ENCODE measurements around the gene MUTYH. TPM values are rescaled to one million over a fixed set of nuclear protein-coding genes. Genes with fewer than 3 reads are reported as not detected.
"Not testable (repeated sequence)": the region's sequence is repeated elsewhere in the genome, so short reads cannot be mapped to it uniquely, and the experiment has no call there.

The MUTYH gene
- total RNA-seq, 1 donor from 2014 or later: 25.1 TPM

DNA sequence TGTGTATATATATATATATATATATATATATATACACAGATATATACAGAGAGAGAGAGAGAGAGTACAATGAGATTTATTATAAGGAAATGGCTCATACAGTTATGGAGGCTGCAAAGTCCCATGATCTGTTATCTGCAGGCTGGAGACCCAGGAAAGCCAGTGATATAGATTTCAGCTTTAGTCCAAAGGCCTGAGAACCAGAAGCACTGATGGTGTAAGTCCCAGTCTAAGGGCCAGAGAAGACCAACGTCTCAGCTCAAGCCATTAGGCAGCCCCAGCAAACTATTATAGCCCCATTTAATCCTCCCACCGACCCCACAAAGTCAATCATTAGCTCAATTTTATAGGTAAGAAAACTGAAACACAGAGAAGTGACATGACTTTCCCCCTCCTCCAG is 48.5 kb downstream of the MUTYH start:
- Mint-ChIP-seq H3K9me3 (ENCODE audit: unreplicated experiment) (no peaks in the 10 kb centered on the region), H3K27me3 (ENCODE audit: unreplicated experiment) (peaks cover 11% of the 10 kb centered on the region), H3K27ac (ENCODE audit: unreplicated experiment) (no peak overlapping the region), H3K4me1 (ENCODE audit: unreplicated experiment) (no peaks in the 10 kb centered on the region), H3K4me3 (ENCODE audit: unreplicated experiment) (no peak overlapping the region), H3K36me3 (ENCODE audit: unreplicated experiment) (no peaks in the 10 kb centered on the region)
- no peak for DNase-seq (ENCODE audit: extremely low spot score, unreplicated experiment)
- TF ChIP-seq, protein P1, sequence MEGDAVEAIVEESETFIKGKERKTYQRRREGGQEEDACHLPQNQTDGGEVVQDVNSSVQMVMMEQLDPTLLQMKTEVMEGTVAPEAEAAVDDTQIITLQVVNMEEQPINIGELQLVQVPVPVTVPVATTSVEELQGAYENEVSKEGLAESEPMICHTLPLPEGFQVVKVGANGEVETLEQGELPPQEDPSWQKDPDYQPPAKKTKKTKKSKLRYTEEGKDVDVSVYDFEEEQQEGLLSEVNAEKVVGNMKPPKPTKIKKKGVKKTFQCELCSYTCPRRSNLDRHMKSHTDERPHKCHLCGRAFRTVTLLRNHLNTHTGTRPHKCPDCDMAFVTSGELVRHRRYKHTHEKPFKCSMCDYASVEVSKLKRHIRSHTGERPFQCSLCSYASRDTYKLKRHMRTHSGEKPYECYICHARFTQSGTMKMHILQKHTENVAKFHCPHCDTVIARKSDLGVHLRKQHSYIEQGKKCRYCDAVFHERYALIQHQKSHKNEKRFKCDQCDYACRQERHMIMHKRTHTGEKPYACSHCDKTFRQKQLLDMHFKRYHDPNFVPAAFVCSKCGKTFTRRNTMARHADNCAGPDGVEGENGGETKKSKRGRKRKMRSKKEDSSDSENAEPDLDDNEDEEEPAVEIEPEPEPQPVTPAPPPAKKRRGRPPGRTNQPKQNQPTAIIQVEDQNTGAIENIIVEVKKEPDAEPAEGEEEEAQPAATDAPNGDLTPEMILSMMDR (IDR thresholded peaks at IDR 0.05): no peak

DNA sequence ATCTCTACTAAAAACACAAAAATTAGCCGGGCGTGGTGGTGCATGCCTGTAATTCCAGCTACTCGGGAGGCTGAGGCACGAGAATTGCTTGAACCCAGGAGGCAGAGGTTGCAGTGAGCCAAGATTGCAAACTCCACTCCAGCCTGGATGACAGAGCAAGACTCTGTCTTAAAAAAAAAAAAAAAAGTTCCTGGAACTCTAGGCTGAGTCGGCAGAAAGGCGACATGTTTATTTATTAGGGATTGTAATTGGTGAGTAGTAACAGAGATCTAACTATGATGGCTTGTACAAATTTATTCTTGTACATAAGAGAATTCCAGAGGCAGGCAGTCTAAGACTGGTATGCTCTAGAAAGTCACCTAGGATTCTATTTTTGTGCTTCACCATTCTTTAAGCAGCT is 49.2 kb downstream of the MUTYH start:
- not testable (repeated sequence) for H3K9me3 Mint-ChIP-seq (ENCODE audit: unreplicated experiment); H3K27ac Mint-ChIP-seq (ENCODE audit: unreplicated experiment); H3K36me3 Mint-ChIP-seq (ENCODE audit: unreplicated experiment); H3K4me1 Mint-ChIP-seq (ENCODE audit: unreplicated experiment); H3K4me3 Mint-ChIP-seq (ENCODE audit: unreplicated experiment)
- peaks cover 15% of the 10 kb centered on the region for H3K27me3 Mint-ChIP-seq (ENCODE audit: unreplicated experiment)
- DNase-seq (ENCODE audit: extremely low spot score, unreplicated experiment): peak; percentile 8

DNA sequence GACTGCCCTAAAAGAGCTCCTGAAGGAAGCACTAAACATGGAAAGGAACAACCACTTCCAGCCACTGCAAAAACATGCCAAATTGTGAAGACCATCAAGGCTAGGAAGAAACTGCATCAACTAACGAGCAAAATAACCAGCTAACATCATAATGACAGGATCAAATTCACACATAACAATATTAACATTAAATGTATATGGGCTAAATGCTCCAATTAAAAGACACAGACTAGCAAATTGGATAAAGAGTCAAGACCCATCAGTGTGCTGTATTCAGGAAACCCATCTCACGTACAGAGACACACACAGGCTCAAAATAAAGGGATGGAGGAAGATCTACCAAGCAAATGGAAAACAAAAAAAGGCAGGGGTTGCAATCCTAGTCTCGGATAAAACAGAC is 53.7 kb downstream of the MUTYH start:
- DNase-seq (ENCODE audit: extremely low spot score, unreplicated experiment); H3K4me3 Mint-ChIP-seq (ENCODE audit: unreplicated experiment); H3K27ac Mint-ChIP-seq (ENCODE audit: unreplicated experiment); H3K4me1 Mint-ChIP-seq (ENCODE audit: unreplicated experiment); H3K36me3 Mint-ChIP-seq (ENCODE audit: unreplicated experiment); H3K9me3 Mint-ChIP-seq (ENCODE audit: unreplicated experiment): not testable (repeated sequence)
- peaks cover 22% of the 10 kb centered on the region for H3K27me3 Mint-ChIP-seq (ENCODE audit: unreplicated experiment)

DNA sequence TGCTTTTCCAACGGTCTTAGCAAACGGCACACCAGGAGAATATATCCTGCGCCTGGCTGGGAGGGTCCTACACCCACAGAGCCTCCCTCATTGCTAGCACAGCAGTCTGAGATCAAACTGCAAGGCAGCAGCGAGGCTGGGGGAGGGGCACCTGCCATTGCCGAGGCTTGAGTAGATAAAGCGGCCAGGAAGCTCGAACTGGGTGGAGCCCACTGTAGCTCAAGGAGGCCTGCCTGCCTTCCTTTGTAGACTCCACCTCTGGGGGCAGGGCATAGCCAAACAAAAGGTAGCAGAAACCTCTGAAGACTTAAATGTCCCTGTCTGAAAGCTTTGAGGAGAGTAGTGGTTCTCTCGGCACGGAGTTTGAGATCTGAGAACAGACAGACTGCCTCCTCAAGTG is 55.4 kb downstream of the MUTYH start:
- not testable (repeated sequence) for H3K4me1 Mint-ChIP-seq (ENCODE audit: unreplicated experiment); H3K36me3 Mint-ChIP-seq (ENCODE audit: unreplicated experiment); H3K9me3 Mint-ChIP-seq (ENCODE audit: unreplicated experiment); H3K27ac Mint-ChIP-seq (ENCODE audit: unreplicated experiment); H3K4me3 Mint-ChIP-seq (ENCODE audit: unreplicated experiment); DNase-seq (ENCODE audit: extremely low spot score, unreplicated experiment)
- peaks cover 22% of the 10 kb centered on the region for H3K27me3 Mint-ChIP-seq (ENCODE audit: unreplicated experiment)

DNA sequence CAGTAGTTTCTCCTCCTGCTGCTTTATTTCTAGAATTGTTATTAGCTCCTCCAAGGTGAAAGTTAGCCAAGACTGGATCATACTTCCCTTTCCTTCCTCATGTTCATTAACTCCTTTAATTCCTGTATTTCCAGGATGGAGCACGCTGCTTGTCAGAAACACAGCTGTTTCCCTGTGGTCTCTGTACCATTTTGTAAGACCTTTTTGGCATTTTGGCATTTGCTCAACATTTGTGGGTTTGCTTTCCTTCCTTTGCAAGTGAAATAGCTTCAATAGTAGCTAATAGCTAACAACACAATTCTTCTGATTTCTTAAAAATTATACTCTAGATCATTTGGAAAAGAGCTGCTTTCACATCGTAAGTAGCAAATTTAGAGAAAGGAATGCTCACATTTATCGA is 57.9 kb downstream of the MUTYH start:
- no peak for DNase-seq (ENCODE audit: extremely low spot score, unreplicated experiment)
- H3K4me3 Mint-ChIP-seq (ENCODE audit: unreplicated experiment): no peak overlapping the region
- TF ChIP-seq, protein P1 (IDR thresholded peaks at IDR 0.05): no peak
- H3K27me3 Mint-ChIP-seq (ENCODE audit: unreplicated experiment): peaks cover 23% of the 10 kb centered on the region
- peaks cover 1% of the 10 kb centered on the region for H3K36me3 Mint-ChIP-seq (ENCODE audit: unreplicated experiment)
- H3K27ac Mint-ChIP-seq (ENCODE audit: unreplicated experiment): no peak overlapping the region
- H3K9me3 Mint-ChIP-seq (ENCODE audit: unreplicated experiment): peaks cover 12% of the 10 kb centered on the region
- H3K4me1 Mint-ChIP-seq (ENCODE audit: unreplicated experiment): no peaks in the 10 kb centered on the region

Other genes with a start within 250 kb of the MUTYH start
- 0.57 and 0.73 TPM in 2 replicates for gene ZSWIM5, start 133.8 kb downstream of the MUTYH start, total RNA-seq
- 0.35 TPM in 1 of 2 replicates, not detected in the other for gene HPDL, start 13.5 kb downstream of the MUTYH start, total RNA-seq
- 8.5 and 8.6 TPM in 2 replicates for gene TOE1, start 270 bp downstream of the MUTYH start, total RNA-seq
- 2.7 and 4.1 TPM in 2 replicates for gene TESK2, start 150.7 kb upstream of the MUTYH start, total RNA-seq
- 1.6 and 1.8 TPM in 2 replicates for gene CCDC163, start 159.6 kb upstream of the MUTYH start, total RNA-seq
- 6.7 and 6.9 TPM in 2 replicates for gene MMACHC, start 159.9 kb upstream of the MUTYH start, total RNA-seq
- 291 and 292 TPM in 2 replicates for gene PRDX1, start 181.4 kb upstream of the MUTYH start, total RNA-seq
- 175 TPM in 2 replicates for gene AKR1A1, start 210.4 kb upstream of the MUTYH start, total RNA-seq
- gene NASP, start 243.6 kb upstream of the MUTYH start, total RNA-seq: 71.2 and 72.5 TPM in 2 replicates

All from osteocyte (in vitro differentiated cells).